ENCODE results near the gene AHCYL2.

The AHCYL2 gene

GRCh38 chr7:129313282-129313681 lies 88.5 kb downstream of the AHCYL2 start:
- no peak for TF ChIP-seq CTCF (IDR thresholded peaks at IDR 0.05; ENCODE audit: borderline replicate concordance, control extremely low read depth, extremely low read depth, insufficient read depth, missing control alignments)
- in situ Hi-C loops (cut with MboI; ENCODE audit: low sequenced_read_pairs, unreplicated experiment): no loop called here
- DNase-seq (ENCODE audit: low spot score): no peak

- in situ Hi-C loops (cut with MboI; ENCODE audit: low sequenced_read_pairs, unreplicated experiment): no loop called here
- DNase-seq (ENCODE audit: low spot score): no peak
- TF ChIP-seq CTCF (IDR thresholded peaks at IDR 0.05; ENCODE audit: borderline replicate concordance, control extremely low read depth, extremely low read depth, insufficient read depth, missing control alignments): no peak
Measured at GRCh38 chr7:129315960-129316359, 91.1 kb downstream of the AHCYL2 start.

GRCh38 chr7:129317450-129317849 lies 92.6 kb downstream of the AHCYL2 start:
- in situ Hi-C loops (cut with MboI; ENCODE audit: low sequenced_read_pairs, unreplicated experiment): no loop called here
- no peak for DNase-seq (ENCODE audit: low spot score)
- TF ChIP-seq CTCF (IDR thresholded peaks at IDR 0.05; ENCODE audit: borderline replicate concordance, control extremely low read depth, extremely low read depth, insufficient read depth, missing control alignments): no peak

GRCh38 chr7:129327076-129327475 lies 102.2 kb downstream of the AHCYL2 start:
- DNase-seq (ENCODE audit: low spot score): no peak
- TF ChIP-seq CTCF (IDR thresholded peaks at IDR 0.05; ENCODE audit: borderline replicate concordance, control extremely low read depth, extremely low read depth, insufficient read depth, missing control alignments): no peak
- in situ Hi-C loops (cut with MboI; ENCODE audit: low sequenced_read_pairs, unreplicated experiment): no loop called here

- in situ Hi-C loops (cut with MboI; ENCODE audit: low sequenced_read_pairs, unreplicated experiment): no loop called here
- TF ChIP-seq CTCF (IDR thresholded peaks at IDR 0.05; ENCODE audit: borderline replicate concordance, control extremely low read depth, extremely low read depth, insufficient read depth, missing control alignments): no peak
- no peak for DNase-seq (ENCODE audit: low spot score)
Measured at GRCh38 chr7:129332254-129333035, 107.6 kb downstream of the AHCYL2 start.

GRCh38 chr7:129334473-129334872 lies 109.6 kb downstream of the AHCYL2 start:
- in situ Hi-C loops (cut with MboI; ENCODE audit: low sequenced_read_pairs, unreplicated experiment): no loop called here
- no peak for DNase-seq (ENCODE audit: low spot score)
- TF ChIP-seq CTCF (IDR thresholded peaks at IDR 0.05; ENCODE audit: borderline replicate concordance, control extremely low read depth, extremely low read depth, insufficient read depth, missing control alignments): no peak
